GM19099 (cell line): ENCODE measurements around the gene GALNT2.

Experiments used
- POLR2A ChIP-seq: IDR thresholded peaks from 3 replicates; pipeline ENCODE4 v1.6.1; 2011; ENCODE audit warnings: low read depth; ENCODE audit not compliant: insufficient read length; ENCODE audit errors: extremely low read depth

Gene GALNT2

GRCh38 chr1:230065161-230065560 is 1.9 kb upstream of the GALNT2 start:
- TF ChIP-seq POLR2A: no peak

- no peak for TF ChIP-seq POLR2A
These were observed 1.5 kb upstream of the GALNT2 start for GRCh38 chr1:230065571-230065970.

- TF ChIP-seq POLR2A: no peak
These were observed 1.0 kb upstream of the GALNT2 start for GRCh38 chr1:230066031-230066430.

GRCh38 chr1:230067419-230067870 is 407 bp downstream of the GALNT2 start:
- no peak for TF ChIP-seq POLR2A

DNA sequence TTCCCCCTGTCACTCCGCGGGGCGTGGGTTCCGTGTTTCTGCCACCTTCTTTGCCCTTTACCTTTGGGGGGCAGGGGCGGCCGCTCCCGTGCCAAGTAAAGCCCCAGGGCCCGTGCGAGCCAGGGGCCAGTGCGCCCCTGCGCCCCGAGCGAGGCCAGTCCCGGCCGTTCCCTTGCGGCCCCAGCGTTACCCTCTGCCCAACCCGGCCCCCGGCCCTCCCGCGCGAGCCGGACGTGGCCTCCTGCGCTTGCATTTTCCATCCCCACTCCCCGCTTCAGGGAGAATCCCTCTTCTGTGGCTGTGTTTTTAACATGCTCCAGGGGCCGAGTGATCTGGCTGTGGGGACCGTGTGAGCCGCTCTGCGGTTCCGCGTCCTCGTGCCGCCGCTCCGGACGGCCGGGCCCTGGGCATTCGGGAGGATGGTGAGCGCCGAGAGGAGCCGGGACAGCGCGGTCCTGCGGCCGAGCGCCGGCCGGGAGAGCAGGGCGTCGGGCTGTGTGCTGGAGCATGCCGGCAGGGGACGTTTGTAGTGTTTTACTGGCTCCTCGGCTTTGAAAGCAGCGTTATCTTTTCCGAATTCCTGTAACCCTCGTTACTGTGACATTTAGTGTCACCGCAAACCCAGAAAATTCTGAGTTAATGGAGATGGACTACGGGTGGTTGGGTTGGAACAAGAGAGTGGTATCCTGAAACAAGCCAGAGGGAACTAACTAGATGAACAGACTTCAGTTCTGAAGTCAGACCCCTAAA is 1.0 kb downstream of the GALNT2 start:
- no peak for TF ChIP-seq POLR2A

- TF ChIP-seq POLR2A: no peak
These were observed 1.5 kb downstream of the GALNT2 start for GRCh38 chr1:230068621-230068873.

- TF ChIP-seq POLR2A: no peak
These were observed 2.1 kb downstream of the GALNT2 start for GRCh38 chr1:230068952-230069684.

GRCh38 chr1:230069796-230070195 is 2.8 kb downstream of the GALNT2 start:
- no peak for TF ChIP-seq POLR2A

GRCh38 chr1:230070321-230071208 is 3.5 kb downstream of the GALNT2 start:
- no peak for TF ChIP-seq POLR2A

DNA sequence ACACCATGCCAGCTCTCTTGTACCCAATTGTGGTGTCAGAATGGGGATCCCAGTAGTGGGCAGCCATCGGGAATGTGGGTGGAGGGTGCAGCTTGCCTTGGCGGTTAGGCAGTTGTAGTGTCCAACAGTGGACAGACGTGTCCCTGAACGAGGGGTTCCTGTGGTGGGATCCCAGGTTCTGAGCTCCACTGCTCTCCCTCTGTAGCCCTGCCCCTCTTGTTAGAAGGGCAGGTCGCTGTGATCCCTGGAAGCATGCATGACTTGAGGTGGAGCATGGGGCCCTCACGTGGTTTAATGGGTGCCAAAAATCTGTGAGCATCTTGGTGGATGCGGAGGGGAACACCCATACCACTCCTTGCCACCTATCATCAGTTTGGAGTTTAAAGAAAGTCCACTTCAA is 4.3 kb downstream of the GALNT2 start:
- TF ChIP-seq POLR2A: no peak

DNA sequence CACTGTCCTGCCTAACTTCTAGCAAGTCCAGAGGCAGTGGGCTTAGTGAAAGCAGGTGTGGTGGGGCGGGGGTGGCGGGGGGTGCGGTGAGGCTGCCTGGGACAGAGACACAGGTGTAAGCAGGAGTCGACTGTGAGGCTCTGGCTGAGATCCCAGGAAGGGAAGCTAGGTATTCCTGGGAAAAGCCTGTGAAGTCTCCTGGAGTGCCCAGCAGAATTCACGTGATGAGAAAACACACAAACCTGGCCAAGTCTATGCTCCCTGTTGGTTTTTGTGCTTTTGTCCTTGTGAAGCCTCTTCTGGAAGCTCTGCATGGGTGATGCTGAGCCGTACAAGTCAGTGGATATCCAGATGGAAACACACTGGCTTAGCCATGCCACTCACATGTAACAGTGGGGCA is 5.3 kb downstream of the GALNT2 start:
- TF ChIP-seq POLR2A: no peak

DNA sequence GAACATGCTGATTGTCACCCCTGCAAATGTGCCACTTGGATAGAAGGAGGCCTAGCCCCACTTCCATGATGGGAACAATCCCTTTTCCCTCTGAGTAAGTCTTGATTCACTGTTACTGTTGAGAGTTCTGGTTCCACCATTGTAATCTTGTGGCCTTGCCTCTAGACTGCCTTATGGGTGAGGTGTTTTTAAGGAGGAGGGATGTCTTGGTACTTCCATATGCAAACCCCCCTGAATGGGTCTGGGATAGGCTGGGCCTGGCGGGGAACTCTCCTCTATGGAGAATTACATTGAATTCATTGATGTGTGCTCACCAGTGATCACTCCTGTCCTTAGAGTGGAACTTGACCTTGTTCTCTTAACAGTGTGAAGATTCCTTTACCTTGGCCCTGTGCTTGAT is 5.8 kb downstream of the GALNT2 start:
- TF ChIP-seq POLR2A: no peak

DNA sequence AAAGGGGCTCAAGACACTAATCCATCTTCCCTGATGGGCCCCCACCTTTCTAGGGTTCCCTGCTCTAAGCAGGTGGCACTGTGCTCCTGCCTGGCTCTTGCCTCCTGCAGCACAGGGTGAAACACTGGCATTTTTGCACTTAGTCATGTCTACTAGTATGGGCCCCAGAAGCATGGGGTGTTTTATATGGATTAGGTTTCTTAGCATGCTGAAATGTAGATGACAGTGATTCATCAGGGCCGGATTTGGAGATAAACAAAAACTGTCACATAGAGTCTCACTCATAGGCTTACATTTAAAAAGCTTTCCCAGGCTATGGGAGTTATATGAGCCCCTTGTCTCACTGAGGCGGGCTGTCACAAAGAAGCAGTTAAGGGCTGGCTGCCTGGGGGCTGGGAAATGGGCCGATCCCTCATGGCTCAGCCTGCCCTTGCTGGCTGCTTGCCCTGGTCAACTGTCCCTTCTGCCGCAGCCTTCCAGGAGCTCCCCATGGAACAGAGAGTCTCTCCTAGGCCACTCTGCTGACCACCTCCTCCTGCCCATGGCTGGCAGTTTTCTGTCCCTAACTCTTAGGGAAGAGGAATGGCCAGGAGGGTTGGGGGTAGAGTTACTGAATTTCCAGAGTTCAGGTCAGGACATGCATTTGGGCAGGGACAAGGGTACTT is 6.5 kb downstream of the GALNT2 start:
- TF ChIP-seq POLR2A: no peak

DNA sequence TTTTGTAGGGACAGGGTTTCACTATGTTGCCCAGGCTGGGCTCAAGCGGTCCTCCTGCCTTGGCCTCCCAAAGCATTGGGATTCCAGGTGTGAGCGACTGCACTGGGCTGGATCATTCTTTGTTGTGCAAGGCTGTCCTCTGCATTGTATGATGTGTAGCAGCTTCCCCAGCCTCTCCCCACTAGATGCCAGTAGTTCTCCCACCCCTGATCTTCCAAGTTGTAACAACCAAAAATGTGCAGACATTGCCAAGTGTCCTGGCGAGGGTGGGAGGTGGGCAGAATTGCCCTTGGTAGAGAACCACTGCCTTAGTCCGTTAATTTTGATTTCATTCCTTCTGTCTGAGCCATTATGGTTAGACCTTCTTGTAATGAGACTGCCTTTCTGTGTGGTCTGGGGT is 7.2 kb downstream of the GALNT2 start:
- no peak for TF ChIP-seq POLR2A

GRCh38 chr1:230074762-230075161 is 7.7 kb downstream of the GALNT2 start:
- no peak for TF ChIP-seq POLR2A

DNA sequence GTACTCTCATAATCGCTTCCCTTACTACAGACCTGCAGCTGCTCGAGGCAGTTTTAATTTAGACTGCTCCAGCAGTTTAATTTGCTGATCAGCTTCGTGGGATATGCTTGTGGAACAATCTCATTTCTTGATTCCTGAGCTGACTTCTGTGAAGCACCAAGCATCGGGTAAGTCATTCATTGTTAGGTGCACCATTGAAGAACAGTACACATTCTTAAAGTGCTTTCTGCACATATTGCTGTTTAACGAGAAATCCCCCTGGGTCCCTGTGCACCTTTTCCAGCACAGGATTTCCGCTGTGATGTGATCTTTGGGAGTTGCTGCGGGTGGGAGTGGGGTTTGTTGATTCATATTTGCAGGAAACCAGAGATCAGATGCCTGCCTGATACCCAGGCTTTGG is 9.1 kb downstream of the GALNT2 start:
- TF ChIP-seq POLR2A: no peak

- no peak for TF ChIP-seq POLR2A
These were observed 10.0 kb downstream of the GALNT2 start for GRCh38 chr1:230077011-230077410.
